Transverse colon (tissue), 4 donors: ENCODE data around the gene ILKAP. TPM values are rescaled to one million over a fixed set of nuclear protein-coding genes. Genes with fewer than 3 reads are reported as not detected.

Experiments
- DNase-seq: peaks from one replicate; pipeline ENCODE4 v3.0.0-alpha.2; 2019
- H3K27ac ChIP-seq, 4 donors: fragments of 200-600 bp; sonication (generic); 2 replicates each; pipeline ENCODE4 v1.5.1; 2016 to 2018; ENCODE audit warnings: inconsistent platforms in 4 of 4
- H3K27me3 ChIP-seq: fragments of 200-600 bp; sonication (generic); 2 replicates; pipeline ENCODE4 v1.5.1; 2017; ENCODE audit warnings: inconsistent platforms
- H3K36me3 ChIP-seq, 4 donors: fragments of 200-600 bp; sonication (generic); 2 replicates each; pipeline ENCODE4 v1.5.1; 2017 to 2019; ENCODE audit warnings: inconsistent platforms in 4 of 4
- H3K4me1 ChIP-seq, 4 donors: fragments of 200-600 bp; sonication (generic); 2 replicates each; pipeline ENCODE4 v1.5.1; 2017 to 2020; ENCODE audit warnings: inconsistent platforms in 4 of 4
- H3K4me3 ChIP-seq, 4 donors: fragments of 200-600 bp; sonication (generic); 1 replicate in 1 of 4; 2 replicates in 3 of 4; pipeline versions ENCODE4 v1.5.1 to v1.6.1; 2017 to 2019; ENCODE audit warnings: inconsistent platforms in 4 of 4
- H3K9me3 ChIP-seq, 2 donors: fragments of 200-600 bp; sonication (generic); 2 replicates each; pipeline ENCODE4 v1.5.1; 2017 to 2019; ENCODE audit warnings: inconsistent platforms in 2 of 2
- CTCF ChIP-seq, 5 experiments: fragments of 200-600 bp in 3 of 5; fragments of 450-650 bp in 2 of 5; sonication (generic) in 3 of 5; IDR thresholded peaks; 1 replicate in 2 of 5; 2 replicates in 3 of 5; pipeline ENCODE4 v1.5.1; 2016 to 2017; ENCODE audit warnings: antibody characterized with exemption in 5 of 5, inconsistent platforms in 3 of 5, mild to moderate bottlenecking in 2 of 5, moderate library complexity in 1 of 5
- EP300 ChIP-seq: sonication (generic); formaldehyde crosslinking; IDR thresholded peaks from one replicate; pipeline ENCODE4 v1.6.1; 2017; ENCODE audit warnings: antibody characterized with exemption, low read depth
- POLR2A ChIP-seq: fragments of 450-650 bp; IDR thresholded peaks from one replicate; pipeline ENCODE4 v1.6.1; 2016; ENCODE audit warnings: antibody characterized with exemption, mild to moderate bottlenecking, moderate library complexity
- POLR2AphosphoS5 ChIP-seq, 3 donors: sonication (generic); formaldehyde crosslinking; IDR thresholded peaks; one replicate each; pipeline ENCODE4 v1.6.1; 2016; ENCODE audit warnings: antibody characterized with exemption in 3 of 3
- WGBS, 2 donors: methylation state at CpG; one replicate each; pipeline ENCODE4 v1.1.5; 2018; ENCODE audit warnings: low coverage in 1 of 2; 5-methylcytosine and 5-hydroxymethylcytosine counted together
- in situ Hi-C, 4 donors: fragments of 200-750 bp; cut with MboI; loops; one replicate each; pipeline versions ENCODE4 v1.15.0 to v1.15.1; 2017; ENCODE audit warnings: low sequenced_read_pairs in 3 of 4, low pct_ligation_motif_present in 1 of 4, low pct_unique_long_range_greater_than_20kb in 1 of 4
- intact Hi-C: fragments of 100-400 bp; cut with DNase I; formaldehyde crosslinking; loops from one replicate; pipeline ENCODE4 v1.15.1; 2023; ENCODE audit warnings: low total_unique reads
- total RNA-seq, 4 donors: library from RNA; depleted of rRNA; stranded (reverse); fragments of >200 nt; gene quantifications; one replicate each; pipeline ENCODE4 v1.1.0, GENCODE V29; 2016

ILKAP gene
- total RNA-seq, 4 donors from 2014 or later: 16.3 to 40.0 (median 32.1) TPM

- peaks cover 0 to 24% (median 17%) of the 10 kb centered on the region in 4 donors for H3K4me1 ChIP-seq
- TF ChIP-seq CTCF (IDR thresholded peaks at IDR 0.05) (no peak), POLR2AphosphoS5 (IDR thresholded peaks at IDR 0.05) (no peak), POLR2A (no peak), EP300 (no peak)
- intact Hi-C loops: no loop called here
- no peaks in the 10 kb centered on the region for H3K9me3 ChIP-seq
- in situ Hi-C loops: no loop called here
- no peaks in the 10 kb centered on the region for H3K36me3 ChIP-seq
- no peak for DNase-seq
- peak overlapping the region in 3 of 4 donors; percentile 48 to 82 (median 79) for H3K27ac ChIP-seq
- WGBS, 2 donors: 74% methylated on average over 8 of the region's 8 CpGs; no CpG with 5 or more reads in 1 of the 2 donors
- H3K27me3 ChIP-seq: no peaks in the 10 kb centered on the region
- H3K4me3 ChIP-seq: no peak overlapping the region
These were observed 23.4 kb upstream of the ILKAP start for GRCh38 chr2:238226698-238227586.

GRCh38 chr2:238225911-238226697 lies 22.6 kb upstream of the ILKAP start:
- H3K9me3 ChIP-seq: no peaks in the 10 kb centered on the region
- TF ChIP-seq CTCF (IDR thresholded peaks at IDR 0.05): no peak
- TF ChIP-seq EP300: no peak
- TF ChIP-seq POLR2AphosphoS5 (IDR thresholded peaks at IDR 0.05): no peak
- TF ChIP-seq POLR2A: no peak
- H3K27ac ChIP-seq: peak overlapping the region; percentile 21 to 74 (median 53)
- DNase-seq: peak; percentile 21
- H3K27me3 ChIP-seq: no peaks in the 10 kb centered on the region
- H3K4me1 ChIP-seq: peaks cover 0 to 24% (median 14%) of the 10 kb centered on the region in 4 donors
- H3K36me3 ChIP-seq: no peaks in the 10 kb centered on the region
- in situ Hi-C loops (no loop called here), intact Hi-C loops (no loop called here)
- H3K4me3 ChIP-seq: no peak overlapping the region
- 87 to 100% methylated on average over 5 to 37 of the region's 38 CpGs for WGBS, 2 donors

GRCh38 chr2:238225121-238225520 lies 21.6 kb upstream of the ILKAP start:
- Histone ChIP-seq H3K4me3 (no peak overlapping the region), H3K36me3 (no peaks in the 10 kb centered on the region), H3K9me3 (no peaks in the 10 kb centered on the region), H3K27ac (peak overlapping the region in 2 of 4 donors; percentile 48 to 74), H3K4me1 (peaks cover 0 to 18% (median 12%) of the 10 kb centered on the region in 4 donors), H3K27me3 (no peaks in the 10 kb centered on the region)
- TF ChIP-seq EP300: no peak
- TF ChIP-seq POLR2AphosphoS5 (IDR thresholded peaks at IDR 0.05): no peak
- no peak for TF ChIP-seq CTCF (IDR thresholded peaks at IDR 0.05)
- TF ChIP-seq POLR2A: no peak
- in situ Hi-C loops: no loop called here
- WGBS, 2 donors: 80% methylated on average over 13 of the region's 13 CpGs; no CpG with 5 or more reads in 1 of the 2 donors
- intact Hi-C loops: no loop called here
- DNase-seq: no peak

GRCh38 chr2:238224356-238225035 lies 21.0 kb upstream of the ILKAP start:
- TF ChIP-seq CTCF (IDR thresholded peaks at IDR 0.05) (no peak), EP300 (no peak), POLR2A (no peak), POLR2AphosphoS5 (IDR thresholded peaks at IDR 0.05) (no peak)
- intact Hi-C loops: no loop called here
- in situ Hi-C loops: no loop called here
- Histone ChIP-seq H3K9me3 (no peaks in the 10 kb centered on the region), H3K4me3 (no peak overlapping the region), H3K36me3 (no peaks in the 10 kb centered on the region), H3K4me1 (peaks cover 0 to 17% (median 11%) of the 10 kb centered on the region in 4 donors), H3K27me3 (no peaks in the 10 kb centered on the region), H3K27ac (no peak overlapping the region)
- DNase-seq: no peak
- 93 to 96% methylated on average over 16 to 29 of the region's 29 CpGs for WGBS, 2 donors
